H9 (cell line): ENCODE results near the gene SLC36A3. TPM values are rescaled to one million over a fixed set of nuclear protein-coding genes. Genes with fewer than 3 reads are reported as not detected.

Experiments used
- DNase-seq: peaks from one replicate; pipeline ENCODE4 v3.0.0-alpha.2; 2017
- H2AFZ ChIP-seq: one replicate; pipeline ENCODE4 v1.6.1; 2013; ENCODE audit warnings: mild to moderate bottlenecking, low read length, control low read depth, moderate library complexity
- H2AK5ac ChIP-seq: 2 replicates; pipeline ENCODE4 v1.6.1; 2013; ENCODE audit warnings: low read length, control low read depth, mixed read lengths; ENCODE audit not compliant: insufficient read length
- H2BK120ac ChIP-seq: one replicate; pipeline ENCODE4 v1.6.1; 2013; ENCODE audit warnings: low read depth, mild to moderate bottlenecking, low read length, control low read depth, inconsistent platforms; ENCODE audit not compliant: poor library complexity, severe bottlenecking
- H2BK12ac ChIP-seq: 2 replicates; pipeline ENCODE4 v1.6.1; 2013; ENCODE audit warnings: low read length, control low read depth, mixed read lengths, low read depth; ENCODE audit not compliant: insufficient read length
- H2BK15ac ChIP-seq: 2 replicates; pipeline ENCODE4 v1.6.1; 2013; ENCODE audit warnings: low read depth, low read length, control low read depth
- H2BK20ac ChIP-seq: one replicate; pipeline ENCODE4 v1.6.1; 2013; ENCODE audit warnings: low read depth, mild to moderate bottlenecking, low read length, control low read depth, inconsistent platforms; ENCODE audit not compliant: poor library complexity, severe bottlenecking
- H2BK5ac ChIP-seq: 2 replicates; pipeline ENCODE4 v1.6.1; 2013; ENCODE audit warnings: low read length, control low read depth, mixed read lengths; ENCODE audit not compliant: insufficient read length
- H3K14ac ChIP-seq: 2 replicates; pipeline ENCODE4 v1.6.1; 2013; ENCODE audit warnings: low read length, control low read depth; ENCODE audit not compliant: insufficient read depth
- H3K18ac ChIP-seq: 2 replicates; pipeline ENCODE4 v1.6.1; 2013; ENCODE audit warnings: low read depth, mild to moderate bottlenecking, mixed read lengths, low read length, control low read depth; ENCODE audit not compliant: insufficient read length
- H3K23ac ChIP-seq: 2 replicates; pipeline ENCODE4 v1.6.1; 2013; ENCODE audit warnings: low read length, control low read depth, mixed read lengths, low read depth; ENCODE audit not compliant: insufficient read length
- H3K23me2 ChIP-seq: 2 replicates; pipeline ENCODE4 v1.6.1; 2013; ENCODE audit warnings: low read depth, mild to moderate bottlenecking, mixed read lengths, low read length, control low read depth; ENCODE audit not compliant: insufficient read length, poor library complexity, severe bottlenecking
- H3K27ac ChIP-seq: 2 replicates; pipeline ENCODE4 v1.5.1; 2013; ENCODE audit warnings: low read length, control low read depth, mixed read lengths, low read depth; ENCODE audit not compliant: insufficient read length
- H3K27me3 ChIP-seq: 2 replicates; pipeline ENCODE4 v1.6.1; 2013; ENCODE audit warnings: low read length, control low read depth, inconsistent platforms; ENCODE audit not compliant: insufficient read depth
- H3K4ac ChIP-seq: 2 replicates; pipeline ENCODE4 v1.6.1; 2013; ENCODE audit warnings: low read depth, mild to moderate bottlenecking, control low read depth, inconsistent platforms, low read length, moderate library complexity
- H3K4me1 ChIP-seq: 2 replicates; pipeline ENCODE4 v1.6.1; 2013; ENCODE audit warnings: low read length, control low read depth, inconsistent platforms; ENCODE audit not compliant: insufficient read depth
- H3K4me2 ChIP-seq: 2 replicates; pipeline ENCODE4 v1.6.1; 2013; ENCODE audit warnings: low read length, control low read depth, mixed read lengths; ENCODE audit not compliant: insufficient read length, insufficient read depth
- H3K56ac ChIP-seq: 2 replicates; pipeline ENCODE4 v1.6.1; 2013; ENCODE audit warnings: low read depth, mild to moderate bottlenecking, mixed read lengths, low read length, control low read depth; ENCODE audit not compliant: insufficient read length
- H3K79me1 ChIP-seq: 2 replicates; pipeline ENCODE4 v1.6.1; 2013; ENCODE audit warnings: low read depth, mild to moderate bottlenecking, moderate library complexity, low read length, control low read depth, inconsistent platforms; ENCODE audit not compliant: insufficient read depth, poor library complexity, severe bottlenecking
- H3K79me2 ChIP-seq: 2 replicates; pipeline ENCODE4 v1.6.1; 2013; ENCODE audit warnings: low read length, control low read depth, inconsistent platforms; ENCODE audit not compliant: insufficient read depth
- H3K9ac ChIP-seq: 2 replicates; pipeline ENCODE4 v1.6.1; 2013; ENCODE audit warnings: low read length, control low read depth, mixed read lengths; ENCODE audit not compliant: insufficient read length; ENCODE audit errors: extremely low read depth
- H3K9me3 ChIP-seq: one replicate; pipeline ENCODE4 v1.6.1; 2013; ENCODE audit warnings: low read depth, low read length, inconsistent platforms; ENCODE audit not compliant: control insufficient read depth
- H3T11ph ChIP-seq: one replicate; pipeline ENCODE4 v1.6.1; 2013; ENCODE audit warnings: mild to moderate bottlenecking, low read length, control low read depth, inconsistent platforms
- H4K20me1 ChIP-seq: one replicate; pipeline ENCODE4 v1.6.1; 2013; ENCODE audit not compliant: control insufficient read depth, insufficient read length, insufficient read depth
- H4K5ac ChIP-seq: 2 replicates; pipeline ENCODE4 v1.6.1; 2013; ENCODE audit warnings: low read depth, mild to moderate bottlenecking, mixed read lengths, low read length, control low read depth; ENCODE audit not compliant: insufficient read length
- H4K8ac ChIP-seq: replicated peaks from 2 replicates; pipeline ENCODE4 v1.6.1; 2013; ENCODE audit warnings: low read length, control low read depth, mixed read lengths, low read depth; ENCODE audit not compliant: insufficient read length
- H4K91ac ChIP-seq: 2 replicates; pipeline ENCODE4 v1.6.1; 2013; ENCODE audit warnings: low read depth, mild to moderate bottlenecking, moderate library complexity, mixed read lengths, low read length, control low read depth; ENCODE audit not compliant: insufficient read length
- H3K27ac Mint-ChIP-seq, 3 experiments: 2 replicates in 2 of 3; 3 replicates in 1 of 3; pipeline ENCODE4 v1.8.0; 2020 to 2021; ENCODE audit warnings: mixed read lengths in 3 of 3, mild to moderate bottlenecking in 1 of 3, moderate library complexity in 1 of 3
- H3K27me3 Mint-ChIP-seq: 2 replicates; pipeline ENCODE4 v1.8.0; 2021; ENCODE audit warnings: low read depth, mild to moderate bottlenecking, moderate library complexity, mixed read lengths
- H3K36me3 Mint-ChIP-seq, 3 experiments: 2 replicates in 2 of 3; 3 replicates in 1 of 3; pipeline ENCODE4 v1.8.0; 2020 to 2021; ENCODE audit warnings: low read depth in 3 of 3, mixed read lengths in 3 of 3; ENCODE audit not compliant: insufficient read depth in 1 of 3
- H3K4me1 Mint-ChIP-seq, 2 experiments: 2 replicates each; pipeline ENCODE4 v1.8.0; 2020; ENCODE audit warnings: mixed read lengths in 2 of 2
- H3K4me3 Mint-ChIP-seq, 2 experiments: 2 replicates in 1 of 2; 3 replicates in 1 of 2; pipeline ENCODE4 v1.8.0; 2020 to 2021; ENCODE audit warnings: mild to moderate bottlenecking in 2 of 2, mixed read lengths in 2 of 2, moderate library complexity in 1 of 2
- H3K9me3 Mint-ChIP-seq, 2 experiments: 2 replicates in 1 of 2; 3 replicates in 1 of 2; pipeline ENCODE4 v1.8.0; 2020; ENCODE audit warnings: mild to moderate bottlenecking in 2 of 2, mixed read lengths in 2 of 2, moderate library complexity in 1 of 2
- WGBS: extraction: QIAGEN DNeasy Blood & Tissue Kit; methylation state at CpG from one replicate; pipeline ENCODE4 v1.1.7; 2013; ENCODE audit warnings: missing lambda C conversion rate, low lambda C conversion rate, mixed read lengths; ENCODE audit not compliant: insufficient read length; ENCODE audit errors: extremely low coverage; 5-methylcytosine and 5-hydroxymethylcytosine counted together
- total RNA-seq: library from RNA; stranded (reverse); gene quantifications from 2 replicates; pipeline ENCODE4 v1.2.1, GENCODE V29; 2021
- TF ChIP-seq, protein P1 (sequence below): fragments of 200-600 bp; sonication (generic); conservative IDR thresholded peaks from 3 replicates; pipeline ENCODE4 v1.8.0; 2021; ENCODE audit warnings: antibody characterized with exemption, mild to moderate bottlenecking

Gene SLC36A3
- total RNA-seq, 1 experiment from 2014 or later = not detected

GRCh38 chr5:151315998-151316597 lies 12.5 kb upstream of the SLC36A3 start:
- Histone ChIP-seq H3K79me2 (no peaks in the 10 kb centered on the region), H3K4me2 (no peak overlapping the region), H2BK120ac (no peak overlapping the region), H3K9me3 (no peaks in the 10 kb centered on the region), H4K8ac (no peak overlapping the region), H3K27me3 (no peaks in the 10 kb centered on the region), H2AK5ac (no peak overlapping the region), H2BK5ac (no peak overlapping the region), H3K23me2 (no peaks in the 10 kb centered on the region), H2BK12ac (no peak overlapping the region), H3T11ph (no peak overlapping the region), H3K27ac (no peak overlapping the region), H2AFZ (peak overlapping the region; percentile 82), H4K91ac (no peak overlapping the region), H4K20me1 (no peaks in the 10 kb centered on the region), H3K4me1 (no peaks in the 10 kb centered on the region), H2BK15ac (no peak overlapping the region), H3K14ac (no peak overlapping the region), H3K4ac (no peak overlapping the region), H3K79me1 (no peaks in the 10 kb centered on the region), H4K5ac (no peak overlapping the region), H3K18ac (no peak overlapping the region), H2BK20ac (peak overlapping the region; percentile 32), H3K56ac (no peak overlapping the region), H3K9ac (no peak overlapping the region), H3K23ac (no peak overlapping the region)
- peaks cover 0 to 3% of the 10 kb centered on the region in 2 experiments; a peak in 1 of 5 replicates for H3K9me3 Mint-ChIP-seq
- no CpG with 5 or more reads among the region's 8 CpGs for WGBS
- peak; percentile 64 for DNase-seq
- H3K27ac Mint-ChIP-seq = no peak overlapping the region; a peak in 1 of 7 replicates
- TF ChIP-seq, protein P1, sequence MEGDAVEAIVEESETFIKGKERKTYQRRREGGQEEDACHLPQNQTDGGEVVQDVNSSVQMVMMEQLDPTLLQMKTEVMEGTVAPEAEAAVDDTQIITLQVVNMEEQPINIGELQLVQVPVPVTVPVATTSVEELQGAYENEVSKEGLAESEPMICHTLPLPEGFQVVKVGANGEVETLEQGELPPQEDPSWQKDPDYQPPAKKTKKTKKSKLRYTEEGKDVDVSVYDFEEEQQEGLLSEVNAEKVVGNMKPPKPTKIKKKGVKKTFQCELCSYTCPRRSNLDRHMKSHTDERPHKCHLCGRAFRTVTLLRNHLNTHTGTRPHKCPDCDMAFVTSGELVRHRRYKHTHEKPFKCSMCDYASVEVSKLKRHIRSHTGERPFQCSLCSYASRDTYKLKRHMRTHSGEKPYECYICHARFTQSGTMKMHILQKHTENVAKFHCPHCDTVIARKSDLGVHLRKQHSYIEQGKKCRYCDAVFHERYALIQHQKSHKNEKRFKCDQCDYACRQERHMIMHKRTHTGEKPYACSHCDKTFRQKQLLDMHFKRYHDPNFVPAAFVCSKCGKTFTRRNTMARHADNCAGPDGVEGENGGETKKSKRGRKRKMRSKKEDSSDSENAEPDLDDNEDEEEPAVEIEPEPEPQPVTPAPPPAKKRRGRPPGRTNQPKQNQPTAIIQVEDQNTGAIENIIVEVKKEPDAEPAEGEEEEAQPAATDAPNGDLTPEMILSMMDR = peak; percentile 87
- no peak overlapping the region for H3K4me3 Mint-ChIP-seq
- no peaks in the 10 kb centered on the region for H3K36me3 Mint-ChIP-seq
- H3K27me3 Mint-ChIP-seq = no peaks in the 10 kb centered on the region; the same call in 1 of the 2 replicates
- H3K4me1 Mint-ChIP-seq = peaks cover 24 to 28% of the 10 kb centered on the region in 2 experiments
